ENCODE data around the gene EPS8L3.
A peak's percentile ranks its signal among the peaks of the same experiment; 100 is the strongest.
"Not testable (repeated sequence)": the region's sequence is repeated elsewhere in the genome, so short reads cannot be mapped to it uniquely, and the experiment has no call there.

EPS8L3 gene

GRCh38 chr1:109728870-109729269 lies 34.9 kb downstream of the EPS8L3 start:
- no peak for DNase-seq

GRCh38 chr1:109726728-109727373 lies 36.9 kb downstream of the EPS8L3 start:
- DNase-seq: no peak

DNA sequence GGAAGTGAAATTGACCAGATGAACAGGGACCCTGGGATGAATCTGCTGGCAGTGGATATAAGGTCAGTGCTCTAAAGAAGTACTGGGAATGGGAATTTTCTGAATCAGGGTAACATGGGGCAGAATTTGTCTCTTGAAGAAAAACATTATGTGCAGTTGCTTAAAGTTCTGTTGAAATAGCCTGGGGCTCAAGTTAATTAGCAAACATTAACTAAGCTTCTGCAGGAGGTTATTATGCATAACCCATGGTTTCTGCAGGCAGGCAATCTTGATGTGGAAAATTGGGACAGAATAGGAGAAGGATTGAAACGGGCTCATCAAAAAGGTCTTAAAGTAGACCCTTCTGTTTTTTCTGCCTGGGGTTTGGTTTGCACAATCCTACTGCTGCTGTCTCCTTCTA lies 37.7 kb downstream of the EPS8L3 start:
- DNase-seq: no peak

DNA sequence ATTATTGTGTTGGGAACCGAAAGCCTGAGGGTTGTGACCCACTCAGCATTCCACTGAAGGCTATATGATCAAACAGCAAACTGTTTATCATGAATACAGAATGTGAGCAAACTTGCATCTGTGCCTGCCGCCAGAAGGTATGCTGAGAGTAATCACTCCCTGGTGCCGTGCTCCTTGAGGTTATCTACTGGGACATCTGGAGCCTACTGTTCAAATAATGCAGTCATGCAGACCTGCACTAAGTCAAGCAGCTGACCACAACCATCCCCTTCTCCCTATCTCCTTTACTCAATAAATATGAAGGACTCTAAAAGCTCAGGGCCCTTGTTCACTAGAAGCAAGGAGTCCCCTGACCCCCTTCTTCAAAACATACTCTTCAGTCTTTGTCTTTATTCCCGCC lies 38.2 kb downstream of the EPS8L3 start:
- no peak for DNase-seq

DNA sequence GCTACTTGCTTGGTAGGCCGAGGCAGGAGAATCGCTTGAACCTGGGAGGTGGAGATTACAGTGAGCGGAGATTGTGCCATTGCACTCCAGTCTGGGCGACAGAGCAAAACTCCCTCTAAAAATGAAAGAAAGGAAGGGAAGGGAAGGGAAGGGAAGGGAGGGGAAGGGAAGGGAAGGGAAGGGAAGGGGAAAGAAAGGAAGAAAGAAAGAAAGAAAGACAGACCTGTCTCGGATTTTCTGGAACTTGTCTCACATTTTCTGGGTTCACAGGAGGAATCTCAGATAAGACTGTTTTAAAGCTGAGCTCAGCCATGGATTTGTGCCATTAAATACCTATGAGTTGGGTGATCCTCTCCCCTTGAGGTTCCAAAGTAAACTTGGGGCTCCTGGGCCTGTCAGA lies 38.8 kb downstream of the EPS8L3 start:
- DNase-seq: no peak

GRCh38 chr1:109722908-109723691 lies 40.6 kb downstream of the EPS8L3 start:
- no peak for DNase-seq

- no peak for DNase-seq
These were observed 41.8 kb downstream of the EPS8L3 start for GRCh38 chr1:109721971-109722370.

GRCh38 chr1:109721042-109721441 lies 42.7 kb downstream of the EPS8L3 start:
- no peak for DNase-seq

DNA sequence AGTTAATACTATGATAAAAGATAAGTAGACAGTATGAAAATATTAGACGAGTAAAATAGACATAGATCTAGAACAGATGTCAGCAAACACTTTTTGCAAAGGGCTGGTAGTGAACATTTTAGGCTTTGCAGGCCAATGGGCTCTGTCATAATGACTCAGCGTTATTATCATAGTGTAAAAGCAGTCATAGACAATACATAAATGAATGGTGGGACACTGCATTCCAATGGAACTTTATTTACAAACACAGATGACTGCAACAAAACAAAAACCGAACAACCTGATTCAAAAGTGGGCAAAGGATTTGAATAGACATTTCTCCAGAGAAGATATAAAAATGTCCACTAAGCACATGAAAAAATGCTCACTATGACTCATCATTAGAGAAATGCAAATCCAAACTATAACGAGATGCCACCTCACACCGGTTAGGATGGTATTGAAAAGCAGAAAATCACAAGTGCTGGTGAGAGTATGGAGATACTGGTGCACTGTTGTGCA lies 44.3 kb downstream of the EPS8L3 start:
- no peak for DNase-seq

DNA sequence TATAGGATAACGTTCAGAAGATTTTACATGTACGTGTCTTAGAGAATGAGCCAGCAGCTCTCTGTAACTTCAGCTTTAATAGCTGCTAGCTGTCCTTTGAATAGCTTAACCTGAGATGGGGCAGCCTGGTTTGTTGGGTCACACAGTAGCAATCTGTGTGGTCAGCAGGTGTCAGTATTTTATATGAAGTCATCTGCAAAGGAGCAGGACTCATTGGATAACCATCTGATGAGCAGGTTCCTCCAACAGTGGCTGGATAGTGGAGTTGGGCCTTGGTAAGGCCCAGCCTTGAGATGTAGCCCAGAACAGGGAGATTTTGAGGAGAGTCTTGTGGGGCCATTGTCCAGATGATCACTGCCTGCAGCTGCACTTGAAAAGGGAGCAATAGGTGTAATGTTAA lies 45.2 kb downstream of the EPS8L3 start:
- no peak for DNase-seq

DNA sequence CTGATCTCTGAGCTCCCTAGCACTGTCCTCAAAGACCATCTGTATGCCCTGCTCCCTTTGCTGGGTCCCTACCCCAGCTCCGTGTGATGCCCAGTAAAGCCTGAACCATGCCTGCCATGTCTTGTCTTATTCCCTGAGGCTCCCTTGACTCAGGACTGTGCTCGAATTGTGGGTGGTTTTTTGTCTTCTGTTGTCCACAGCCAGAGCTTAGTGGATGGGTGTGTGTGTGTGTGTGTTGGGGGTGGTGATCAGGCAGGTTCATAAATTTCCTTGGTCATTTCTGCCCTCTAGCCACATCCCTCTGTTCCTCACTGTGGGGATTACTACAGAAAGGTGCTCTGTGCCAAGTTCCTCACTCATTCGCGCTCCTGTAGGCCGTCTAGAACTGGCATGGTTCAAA lies 46.0 kb downstream of the EPS8L3 start:
- DNase-seq: no peak

DNA sequence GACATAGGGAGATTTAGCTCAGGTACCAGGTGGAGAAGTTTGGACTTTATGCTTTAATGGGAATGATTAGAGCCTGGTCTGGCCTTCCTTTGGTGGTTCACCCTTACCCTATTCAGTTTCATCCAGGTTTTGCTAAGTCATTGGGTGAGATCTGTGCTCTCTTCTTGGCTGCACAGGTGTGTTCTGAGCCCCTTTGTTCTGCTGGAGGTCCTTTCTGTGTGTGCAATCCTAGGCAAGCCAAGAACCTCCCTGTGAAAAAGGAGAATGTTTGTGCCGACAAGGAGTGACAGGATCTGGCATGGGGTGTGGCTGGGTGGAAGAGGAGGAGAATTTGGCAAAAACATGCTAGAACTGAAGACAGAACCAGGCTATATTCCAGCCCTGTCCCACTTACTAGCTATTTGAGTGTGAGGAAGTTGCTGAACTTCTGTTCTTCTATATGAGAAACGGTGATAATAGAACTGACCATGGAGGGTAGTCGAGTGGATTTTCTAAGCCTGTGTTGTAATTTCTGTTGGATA lies 47.1 kb downstream of the EPS8L3 start:
- DNase-seq: no peak

DNA sequence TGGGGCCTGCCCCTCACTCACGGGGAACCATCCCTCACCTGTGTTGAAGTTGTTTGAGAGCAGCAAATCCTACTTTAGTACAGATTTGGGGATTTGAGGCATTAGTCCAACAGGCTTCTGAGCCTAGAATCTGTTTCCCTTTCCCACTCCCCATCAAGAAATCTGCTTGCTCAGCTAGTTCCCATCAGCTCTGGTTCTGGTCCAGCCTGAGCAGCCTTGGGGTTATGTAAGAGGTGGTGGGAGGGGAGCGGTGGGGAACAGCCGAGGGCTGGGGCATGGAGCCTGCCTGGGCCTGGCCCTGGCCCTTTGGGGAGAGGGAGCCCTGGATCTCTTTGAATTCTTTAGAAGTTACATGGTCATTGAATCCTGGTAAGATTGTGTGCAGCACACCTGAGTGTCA lies 47.6 kb downstream of the EPS8L3 start:
- DNase-seq: no peak

- no peak for DNase-seq
These were observed 48.9 kb downstream of the EPS8L3 start for GRCh38 chr1:109714661-109715372.

- no peak for DNase-seq
These were observed 50.1 kb downstream of the EPS8L3 start for GRCh38 chr1:109713636-109714035.

GRCh38 chr1:109712321-109712864 lies 51.3 kb downstream of the EPS8L3 start:
- DNase-seq: no peak

DNA sequence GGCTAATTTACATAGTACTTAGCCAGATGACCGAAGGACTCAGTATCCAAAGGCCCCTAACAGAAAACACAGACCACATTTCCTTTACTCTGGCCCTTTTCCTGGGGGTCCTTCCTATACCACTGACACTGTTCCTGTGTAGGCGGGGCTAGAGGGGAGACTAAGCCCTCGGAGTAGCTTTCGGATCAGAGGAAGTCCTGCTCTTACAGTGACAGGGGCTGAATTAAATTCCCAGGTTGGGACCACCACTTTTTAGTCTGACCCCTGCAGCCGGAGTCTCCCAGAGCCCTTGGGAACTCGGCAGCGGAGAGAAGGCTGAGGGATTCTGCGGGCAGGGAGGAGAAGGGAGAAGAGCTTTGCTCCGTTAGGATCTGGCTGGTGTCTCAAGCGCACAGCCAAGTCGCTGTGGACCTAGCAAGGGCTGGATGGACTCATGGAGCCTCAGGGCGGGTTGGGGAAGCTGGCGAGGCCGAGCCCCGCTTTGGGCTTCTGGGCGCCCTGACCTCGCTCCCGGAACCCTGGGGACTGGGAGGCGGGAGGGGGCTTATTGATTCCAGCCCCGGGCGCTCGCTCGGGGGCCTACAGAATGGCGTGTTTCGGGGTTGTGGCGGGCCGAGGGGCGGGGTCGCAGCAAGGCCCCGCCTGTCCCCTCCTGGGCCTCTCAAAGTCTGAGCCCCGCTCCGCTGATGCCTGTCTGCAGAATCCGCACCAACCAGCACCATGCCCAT lies 52.0 kb downstream of the EPS8L3 start, which contains the start of gene GSTM5:
Gene GSTM5 (plus strand): TSS at position 659 of the 728 bp plus-strand sequence. CDS start 62 bp downstream, at position 721.
- peak; percentile 67 for DNase-seq

GRCh38 chr1:109709822-109710221 lies 53.9 kb downstream of the EPS8L3 start:
- DNase-seq: not testable (repeated sequence)

GRCh38 chr1:109708949-109709348 lies 54.8 kb downstream of the EPS8L3 start:
- not testable (repeated sequence) for DNase-seq

DNA sequence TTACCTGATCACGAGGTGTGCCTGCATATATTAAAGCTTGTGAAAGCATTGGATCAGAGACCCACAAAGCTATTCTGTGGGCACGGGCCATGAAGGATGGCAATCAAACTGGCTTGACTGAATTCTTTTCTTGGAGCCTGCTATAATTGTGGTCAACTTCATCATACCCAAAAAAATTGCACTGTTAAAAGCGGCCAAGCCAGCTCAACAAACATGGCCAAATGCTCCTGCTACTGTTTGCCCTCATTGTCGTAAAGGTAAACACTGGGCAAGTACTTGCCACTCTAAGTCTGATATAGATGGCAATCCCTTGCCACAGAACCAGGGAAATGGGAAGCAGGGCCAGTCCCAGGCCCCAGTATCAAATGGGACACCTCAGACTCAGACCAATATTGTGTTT lies 58.3 kb downstream of the EPS8L3 start:
- DNase-seq: no peak

- no peak for DNase-seq
These were observed 59.5 kb downstream of the EPS8L3 start for GRCh38 chr1:109704173-109704572.

GRCh38 chr1:109702940-109703339 lies 60.8 kb downstream of the EPS8L3 start:
- DNase-seq: not testable (repeated sequence)
